Loucy (cell line): ENCODE data around the gene BCL7B.
A peak's percentile ranks its signal among the peaks of the same experiment; 100 is the strongest.

Experiments used
- H2AFZ ChIP-seq: fragments of 200-600 bp; sonication (generic); 2 replicates; pipeline ENCODE4 v1.6.0; 2016; ENCODE audit warnings: antibody characterized with exemption, mild to moderate bottlenecking, low read length, moderate library complexity
- H3F3A ChIP-seq: fragments of 200-600 bp; 2 replicates; pipeline ENCODE4 v1.6.0; 2016; ENCODE audit warnings: antibody characterized with exemption, low read depth, mild to moderate bottlenecking
- H3K27me3 ChIP-seq: fragments of 200-600 bp; sonication (generic); 2 replicates; pipeline ENCODE4 v1.6.1; 2014; ENCODE audit warnings: low read length, mild to moderate bottlenecking; ENCODE audit not compliant: insufficient read depth, poor library complexity, severe bottlenecking
- H3K36me3 ChIP-seq: fragments of 200-600 bp; sonication (generic); 2 replicates; pipeline ENCODE4 v1.6.1; 2016; ENCODE audit warnings: low read length; ENCODE audit not compliant: insufficient read depth
- H3K4me1 ChIP-seq: fragments of 200-600 bp; sonication (generic); 2 replicates; pipeline ENCODE4 v1.5.1; 2014; ENCODE audit warnings: low read length, mild to moderate bottlenecking; ENCODE audit not compliant: insufficient read depth, poor library complexity, severe bottlenecking
- H3K4me2 ChIP-seq: fragments of 200-600 bp; sonication (generic); 2 replicates; pipeline ENCODE4 v1.6.0; 2014; ENCODE audit warnings: antibody characterized with exemption, low read length, low read depth, mild to moderate bottlenecking; ENCODE audit not compliant: poor library complexity, severe bottlenecking
- H3K4me3 ChIP-seq: fragments of 200-600 bp; sonication (generic); 2 replicates; pipeline ENCODE4 v1.5.1; 2014; ENCODE audit warnings: low read length, mild to moderate bottlenecking, mixed read lengths; ENCODE audit not compliant: poor library complexity, severe bottlenecking
- H3K79me2 ChIP-seq: fragments of 200-600 bp; sonication (generic); 2 replicates; pipeline ENCODE4 v1.6.1; 2014; ENCODE audit warnings: low read length; ENCODE audit not compliant: insufficient read depth
- H3K9ac ChIP-seq: fragments of 200-600 bp; sonication (generic); 2 replicates; pipeline ENCODE4 v1.6.0; 2014; ENCODE audit warnings: mild to moderate bottlenecking, low read depth, low read length, moderate library complexity; ENCODE audit not compliant: poor library complexity, severe bottlenecking
- H3K9me2 ChIP-seq: fragments of 200-600 bp; sonication (generic); replicated peaks from 2 replicates; pipeline ENCODE4 v1.6.1; 2016; ENCODE audit warnings: low read depth, low read length, mixed read lengths
- H3K9me3 ChIP-seq: fragments of 200-600 bp; sonication (generic); 2 replicates; pipeline ENCODE4 v1.6.1; 2014; ENCODE audit warnings: mild to moderate bottlenecking, antibody characterized with exemption, low read length, low read depth; ENCODE audit not compliant: insufficient read depth
- H4K20me1 ChIP-seq: fragments of 200-600 bp; sonication (generic); 2 replicates; pipeline ENCODE4 v1.6.0; 2014; ENCODE audit warnings: antibody characterized with exemption, low read length, mild to moderate bottlenecking; ENCODE audit not compliant: insufficient read depth, poor library complexity, severe bottlenecking
- CTCF ChIP-seq: fragments of 200-600 bp; sonication (generic); conservative IDR thresholded peaks from 2 replicates; pipeline ENCODE4 v1.5.1; 2014; ENCODE audit warnings: mild to moderate bottlenecking, antibody characterized with exemption, low read length
- EZH2phosphoT487 ChIP-seq: fragments of 200-600 bp; IDR thresholded peaks from 2 replicates; pipeline ENCODE4 v1.6.1; 2018; ENCODE audit warnings: antibody characterized with exemption, mild to moderate bottlenecking, moderate library complexity, borderline replicate concordance

BCL7B gene

DNA sequence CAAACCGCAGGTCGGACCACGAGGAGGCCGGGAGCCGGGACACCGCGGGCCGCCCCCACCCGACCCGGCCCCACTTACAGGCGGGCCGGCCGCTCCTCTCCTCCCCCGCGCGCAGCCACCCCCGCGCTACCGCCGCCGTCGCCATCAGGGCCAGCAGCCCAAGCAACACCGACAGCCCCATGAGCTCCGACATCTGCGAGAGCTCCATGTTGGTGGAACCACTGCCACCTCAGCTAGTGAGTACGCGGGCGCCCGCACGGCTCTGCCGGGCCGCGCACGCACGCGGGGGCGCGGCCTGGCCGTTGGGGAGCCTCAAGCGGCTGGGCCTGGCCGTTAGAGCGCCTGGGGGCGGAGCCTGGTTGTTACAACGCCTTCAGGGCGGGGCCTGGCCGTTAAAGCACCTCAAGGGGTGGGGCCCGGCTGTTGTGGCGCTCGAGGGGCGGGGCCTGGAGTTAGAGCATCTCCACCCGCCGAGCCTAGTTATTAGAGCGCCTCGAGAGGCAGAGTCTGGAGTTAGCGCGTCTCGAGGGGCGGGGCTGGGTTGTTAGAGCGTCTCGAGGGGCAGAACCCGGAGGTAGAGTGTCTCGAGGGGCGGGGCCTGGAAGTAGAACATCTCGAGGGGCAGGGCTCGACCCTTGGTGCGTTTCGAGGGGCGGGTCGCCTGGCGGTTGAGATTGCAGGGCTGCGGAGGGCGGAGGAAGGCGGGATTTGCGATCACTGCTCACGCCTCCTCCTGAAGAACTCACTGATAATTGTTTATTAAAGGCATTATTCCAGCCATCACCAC is 21.0 kb upstream of the BCL7B start, which contains the start of gene TBL2:
Gene TBL2, minus strand, starts transcription at position 238 of the 787 bp plus-strand sequence. Its CDS starts 30 bp downstream, at position 208.
- peak within 1 kb of the TSS; percentile 82 for H2AFZ ChIP-seq
- peaks cover 10% of the 10 kb centered on the region; the same call in 1 of the 2 replicates for H3K36me3 ChIP-seq
- no peaks in the 10 kb centered on the region for H3K9me2 ChIP-seq
- peaks cover 17% of the 10 kb centered on the region for H3K4me1 ChIP-seq
- peak within 1 kb of the TSS; percentile 98 for H3K9ac ChIP-seq
- H3K4me3 ChIP-seq: peak within 1 kb of the TSS; percentile 99
- H3F3A ChIP-seq: no peaks in the 10 kb centered on the region
- H3K9me3 ChIP-seq: no peaks in the 10 kb centered on the region
- TF ChIP-seq EZH2phosphoT487 (no peak), CTCF (no peak)
- no peaks in the 10 kb centered on the region for H3K27me3 ChIP-seq
- H4K20me1 ChIP-seq: peaks cover 26% of the 10 kb centered on the region
- peaks cover 46% of the 10 kb centered on the region for H3K79me2 ChIP-seq
- H3K4me2 ChIP-seq: peak within 1 kb of the TSS; percentile 90

DNA sequence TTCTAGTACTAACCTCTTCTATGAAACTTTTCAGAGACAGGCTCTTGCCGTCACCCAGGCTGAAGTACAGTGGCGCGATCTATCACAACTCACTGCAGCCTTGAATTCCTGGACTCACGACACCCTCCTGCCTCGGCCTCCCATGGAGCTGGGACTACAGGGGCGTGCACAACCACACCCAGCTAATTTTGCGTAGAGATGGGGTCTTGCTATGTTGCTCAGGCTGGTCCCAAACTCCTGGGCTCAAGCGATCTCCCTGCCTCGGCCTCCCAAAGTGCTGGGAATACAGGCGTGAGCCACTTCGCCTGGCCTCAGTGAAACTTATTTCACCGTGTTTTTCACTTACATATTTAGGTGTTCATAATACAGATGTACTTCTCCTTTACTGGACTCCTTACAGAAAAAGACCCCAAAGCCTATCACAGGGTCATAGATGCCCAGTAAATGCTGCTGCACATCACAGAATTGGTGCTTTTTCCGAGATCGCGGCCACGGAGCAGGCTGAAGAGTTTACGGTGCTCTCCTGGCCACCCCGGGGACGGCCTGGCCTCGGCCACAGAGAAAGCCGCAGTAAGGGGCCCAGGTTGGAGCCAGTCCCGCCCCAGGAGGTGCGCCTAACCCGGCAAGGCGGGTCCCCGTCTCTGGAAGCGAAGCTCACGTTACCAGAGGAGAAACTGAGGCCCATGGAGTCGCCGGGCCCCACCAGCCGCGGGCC is 20.3 kb upstream of the BCL7B start:
- Histone ChIP-seq H3K9me3 (no peaks in the 10 kb centered on the region), H3K27me3 (no peaks in the 10 kb centered on the region), H3K9me2 (no peaks in the 10 kb centered on the region), H3F3A (no peaks in the 10 kb centered on the region), H3K36me3 (peaks cover 18% of the 10 kb centered on the region; the same call in 1 of the 2 replicates), H3K9ac (peak overlapping the region; percentile 98), H3K79me2 (peaks cover 50% of the 10 kb centered on the region), H4K20me1 (peaks cover 28% of the 10 kb centered on the region), H3K4me2 (peak overlapping the region; percentile 90), H3K4me3 (peak overlapping the region; percentile 99), H2AFZ (peak overlapping the region; percentile 75), H3K4me1 (peaks cover 19% of the 10 kb centered on the region)
- no peak for TF ChIP-seq EZH2phosphoT487
- no peak for TF ChIP-seq CTCF

GRCh38 chr7:73573791-73574190 is 16.3 kb upstream of the BCL7B start:
- H3K4me2 ChIP-seq: no peak overlapping the region
- TF ChIP-seq CTCF (no peak), EZH2phosphoT487 (no peak)
- H3K4me3 ChIP-seq: no peak overlapping the region
- no peak overlapping the region for H2AFZ ChIP-seq
- H3K9ac ChIP-seq: no peak overlapping the region
- H3K79me2 ChIP-seq: peaks cover 53% of the 10 kb centered on the region
- no peaks in the 10 kb centered on the region for H3K27me3 ChIP-seq
- H4K20me1 ChIP-seq: peaks cover 31% of the 10 kb centered on the region
- H3K4me1 ChIP-seq: peaks cover 17% of the 10 kb centered on the region
- no peaks in the 10 kb centered on the region for H3F3A ChIP-seq
- peaks cover 47% of the 10 kb centered on the region; the same call in 1 of the 2 replicates for H3K36me3 ChIP-seq
- H3K9me2 ChIP-seq: no peaks in the 10 kb centered on the region
- no peaks in the 10 kb centered on the region for H3K9me3 ChIP-seq
